Psoas muscle (tissue), 8 donors: ENCODE data around the gene HIVEP1. TPM values are rescaled to one million over a fixed set of nuclear protein-coding genes. Genes with fewer than 3 reads are reported as not detected.

ENCODE experiments used
- ATAC-seq, 4 donors: fragments of 200-7000 bp; cut with Tn5 transposase; one replicate each; pipeline ENCODE4 v1.9.1; 2020; ENCODE audit warnings: moderate library complexity in 3 of 4, mild to moderate bottlenecking in 2 of 4
- DNase-seq, 2 donors: peaks; one replicate each; pipeline ENCODE4 v3.0.0-alpha.2; 2020
- H3K27ac ChIP-seq: fragments of 200-600 bp; one replicate; pipeline ENCODE4 v1.8.0; 2022
- H3K27me3 ChIP-seq, 3 donors: fragments of 200-600 bp in 1 of 3; one replicate each; pipeline versions ENCODE4 v1.6.1 to v1.8.0; 2013 to 2022; ENCODE audit warnings: low read length in 2 of 3, mild to moderate bottlenecking in 2 of 3, moderate library complexity in 1 of 3; ENCODE audit not compliant: insufficient read depth in 3 of 3
- H3K36me3 ChIP-seq, 2 donors: fragments of 200-600 bp in 1 of 2; one replicate each; pipeline versions ENCODE4 v1.6.1 to v1.8.0; 2013 to 2022; ENCODE audit warnings: low read depth in 1 of 2, mild to moderate bottlenecking in 1 of 2, moderate library complexity in 1 of 2; ENCODE audit not compliant: insufficient read depth in 1 of 2
- H3K4me1 ChIP-seq: fragments of 200-600 bp; one replicate; pipeline ENCODE4 v1.8.0; 2022
- H3K4me3 ChIP-seq: fragments of 200-600 bp; one replicate; pipeline ENCODE4 v1.8.0; 2022; ENCODE audit warnings: mild to moderate bottlenecking
- H3K9me3 ChIP-seq: fragments of 200-600 bp; one replicate; pipeline ENCODE4 v1.8.0; 2022
- CTCF ChIP-seq: fragments of 200-600 bp; IDR thresholded peaks from one replicate; pipeline ENCODE4 v1.8.0; 2022; ENCODE audit warnings: antibody characterized with exemption
- WGBS, 3 donors: extraction: QIAGEN DNeasy Blood & Tissue Kit; methylation state at CpG; one replicate each; pipeline versions ENCODE4 v1.1.6 to v1.1.7; 2013; 5-methylcytosine and 5-hydroxymethylcytosine counted together
- intact Hi-C, 2 donors: fragments of 100-400 bp; cut with DNase I; formaldehyde crosslinking; loops; one replicate each; pipeline versions ENCODE4 v1.11.0 to v1.14.2; 2022
- polyA plus RNA-seq, 3 donors: library from polyadenylated mRNA; stranded (reverse); fragments of 200-250 nt; gene quantifications; one replicate each; pipeline ENCODE4 v1.2.3, GENCODE V29; 2013
- total RNA-seq, 4 donors: library from RNA; stranded (reverse); fragmentation: NEBNext Ultra II Directional in 2 of 4; extraction: Animal tissue kit (Norgen Biotek cat#: 25700) in 2 of 4; gene quantifications; one replicate each; pipeline versions ENCODE4 v1.2.1 to v1.2.4, GENCODE V29; 2021 to 2023
- donor health status: healthy with polysubstance abuse.
- donor health status: DM: no; HTN: no; CAD: no; lungs with moderate emphysema.
- donor health status: Bipolar disorder and iron deficiency.
- donor health status: healthy.
- donor health status: DM: yes; HTN: yes; CAD: no.
- donor health status: DM: no; HTN: no; CAD: no.
- donor health status: DM: no; HTN: no; CAD: no.
- donor health status: DM: yes; HTN: yes; CAD: no.

HIVEP1 gene
- total and polyA plus RNA-seq, 7 donors, result 4.0 to 13.1 (median 6.7) TPM

GRCh38 chr6:12200015-12200564 is 188.0 kb downstream of the HIVEP1 start:
- H3K27ac ChIP-seq, result no peak overlapping the region
- no peak for ATAC-seq
- no peak for TF ChIP-seq CTCF
- DNase-seq, result no peak
- no peak overlapping the region for H3K4me3 ChIP-seq
- no peaks in the 10 kb centered on the region for H3K4me1 ChIP-seq
- no peaks in the 10 kb centered on the region for H3K9me3 ChIP-seq
- H3K27me3 ChIP-seq, result peaks cover 0 to 2% (median 0%) of the 10 kb centered on the region in 3 donors
- no peaks in the 10 kb centered on the region for H3K36me3 ChIP-seq
- intact Hi-C loops, result no loop called here
- 93 to 99% (median 96%) methylated on average over 3 of the region's 3 CpGs for WGBS, 3 donors

GRCh38 chr6:12200761-12201160 is 188.6 kb downstream of the HIVEP1 start:
- TF ChIP-seq CTCF, result no peak

GRCh38 chr6:12203001-12203400 is 190.9 kb downstream of the HIVEP1 start:
- no peaks in the 10 kb centered on the region for H3K4me1 ChIP-seq
- 51 to 57% (median 57%) methylated on average over 6 of the region's 6 CpGs for WGBS, 3 donors
- intact Hi-C loops, result no loop called here
- peaks cover 0 to 2% (median 2%) of the 10 kb centered on the region in 3 donors for H3K27me3 ChIP-seq
- no peak for ATAC-seq
- H3K27ac ChIP-seq, result no peak overlapping the region
- no peak for DNase-seq
- H3K4me3 ChIP-seq, result no peak overlapping the region
- H3K36me3 ChIP-seq, result no peaks in the 10 kb centered on the region
- no peak for TF ChIP-seq CTCF
- H3K9me3 ChIP-seq, result no peaks in the 10 kb centered on the region

More at GRCh38 chr6:12200761-12201160, 188.6 kb downstream of the HIVEP1 start:
- H3K4me1 ChIP-seq, result no peaks in the 10 kb centered on the region
- H3K27ac ChIP-seq, result no peak overlapping the region
- H3K27me3 ChIP-seq, result peaks cover 0 to 2% (median 0%) of the 10 kb centered on the region in 3 donors
- no peaks in the 10 kb centered on the region for H3K9me3 ChIP-seq
- intact Hi-C loops, result no loop called here
- no peak overlapping the region for H3K4me3 ChIP-seq
- WGBS, 3 donors, result 0 to 77% (median 75%) methylated on average over 1 of the region's 1 CpG
- no peak for DNase-seq
- no peak for ATAC-seq
- H3K36me3 ChIP-seq, result no peaks in the 10 kb centered on the region

GRCh38 chr6:12208190-12208589 is 196.1 kb downstream of the HIVEP1 start:
- Histone ChIP-seq H3K27ac (no peak overlapping the region), H3K4me3 (no peak overlapping the region), H3K9me3 (no peaks in the 10 kb centered on the region), H3K36me3 (no peaks in the 10 kb centered on the region), H3K27me3 (peaks cover 0 to 2% (median 0%) of the 10 kb centered on the region in 3 donors), H3K4me1 (no peaks in the 10 kb centered on the region)
- no peak for TF ChIP-seq CTCF
- no peak for ATAC-seq
- DNase-seq, result peak in 1 of 2 donors; percentile 12
- 84 to 91% (median 88%) methylated on average over 8 of the region's 8 CpGs for WGBS, 3 donors
- intact Hi-C loops, result no loop called here

GRCh38 chr6:12208673-12209072 is 196.6 kb downstream of the HIVEP1 start:
- H3K4me1 ChIP-seq, result no peaks in the 10 kb centered on the region
- DNase-seq, result no peak
- intact Hi-C loops, result no loop called here
- no peaks in the 10 kb centered on the region for H3K9me3 ChIP-seq
- peaks cover 0 to 2% (median 0%) of the 10 kb centered on the region in 3 donors for H3K27me3 ChIP-seq
- H3K36me3 ChIP-seq, result no peaks in the 10 kb centered on the region
- TF ChIP-seq CTCF, result no peak
- no peak overlapping the region for H3K4me3 ChIP-seq
- no peak for ATAC-seq
- no peak overlapping the region for H3K27ac ChIP-seq
- WGBS, 3 donors, result 92 to 95% (median 93%) methylated on average over 4 of the region's 4 CpGs
